HG02943 (cell line): ENCODE data around the gene RWDD2A.
"Not testable (repeated sequence)": the region's sequence is repeated elsewhere in the genome, so short reads cannot be mapped to it uniquely, and the experiment has no call there.

Experiments used
- ATAC-seq: cut with Tn5 transposase; IDR thresholded peaks from one replicate; pipeline ENCODE4 v1.9.1; 2021; ENCODE audit warnings: mild to moderate bottlenecking, low read depth, moderate library complexity; ENCODE audit not compliant: unreplicated experiment

Gene RWDD2A

DNA sequence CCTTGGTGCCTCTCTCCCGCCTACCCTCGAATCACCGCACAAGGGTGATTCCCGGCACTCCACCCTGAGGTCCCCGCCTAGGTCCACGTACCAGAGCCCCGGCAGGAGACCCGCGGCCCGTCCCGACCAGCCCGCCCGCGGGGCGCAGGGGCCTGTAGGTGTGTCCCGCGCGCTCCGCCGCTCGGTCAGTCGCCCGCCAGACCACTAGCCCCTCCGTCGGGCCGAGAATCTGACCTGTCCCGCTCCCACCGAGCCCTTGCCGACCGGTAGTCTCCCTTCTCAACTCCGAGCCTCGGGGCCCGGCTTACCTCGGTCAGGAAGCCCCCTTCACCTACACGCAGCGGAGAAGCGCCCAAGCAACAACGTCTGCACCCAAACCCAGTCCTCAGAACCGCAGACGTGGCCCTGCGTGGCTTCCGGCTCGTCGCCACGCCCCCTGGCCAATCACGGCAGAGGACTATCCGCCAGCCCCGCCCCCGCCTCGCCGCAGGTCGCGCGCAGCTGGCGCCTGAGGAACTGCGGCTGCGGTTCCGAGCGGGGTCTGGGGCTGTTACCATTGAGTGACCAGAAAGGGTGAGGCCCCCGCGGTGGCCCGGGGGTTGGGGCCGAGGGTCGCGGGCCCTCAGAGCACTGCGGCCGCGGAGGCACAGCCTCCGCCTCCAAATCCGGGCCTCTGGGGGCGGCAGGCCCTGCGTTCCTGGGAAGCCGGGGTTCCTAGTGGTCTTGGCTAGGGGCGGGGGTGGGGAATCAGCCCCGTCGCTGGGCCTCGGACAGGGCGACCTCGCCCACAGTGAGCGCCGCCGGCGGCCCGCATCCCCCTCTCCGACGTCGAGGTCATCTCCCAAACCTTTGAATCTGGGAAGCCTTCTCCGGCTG is at the start of gene RWDD2A, which contains the start of gene PGM3:
Gene RWDD2A, plus strand, starts transcription at position 487 of the 876 bp plus-strand sequence. CDS start 1,095 bp downstream, outside the sequence.
Gene PGM3, minus strand, starts transcription at position 395 of the 876 bp plus-strand sequence. CDS start 2,253 bp downstream, outside the sequence.
- peak; percentile 97 for ATAC-seq

DNA sequence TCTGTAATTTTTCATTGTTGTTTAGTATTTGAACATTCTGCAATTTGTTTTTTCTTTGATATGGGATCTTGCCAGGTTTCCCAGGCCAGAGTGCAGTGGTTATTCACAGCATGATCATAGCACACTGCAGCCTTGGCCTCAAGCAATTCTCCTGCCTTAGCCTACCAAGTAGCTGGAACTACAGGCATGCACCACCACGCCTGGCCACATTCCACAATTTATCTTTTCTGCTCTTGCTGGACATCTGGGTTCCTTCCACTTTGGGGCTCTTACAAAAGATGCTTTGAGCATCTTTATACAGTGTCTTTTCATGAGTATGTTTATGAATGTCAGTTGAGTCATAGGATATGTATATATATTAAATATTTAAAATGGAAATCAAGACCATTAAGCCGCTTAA is 42.0 kb upstream of the RWDD2A start:
- ATAC-seq = no peak

DNA sequence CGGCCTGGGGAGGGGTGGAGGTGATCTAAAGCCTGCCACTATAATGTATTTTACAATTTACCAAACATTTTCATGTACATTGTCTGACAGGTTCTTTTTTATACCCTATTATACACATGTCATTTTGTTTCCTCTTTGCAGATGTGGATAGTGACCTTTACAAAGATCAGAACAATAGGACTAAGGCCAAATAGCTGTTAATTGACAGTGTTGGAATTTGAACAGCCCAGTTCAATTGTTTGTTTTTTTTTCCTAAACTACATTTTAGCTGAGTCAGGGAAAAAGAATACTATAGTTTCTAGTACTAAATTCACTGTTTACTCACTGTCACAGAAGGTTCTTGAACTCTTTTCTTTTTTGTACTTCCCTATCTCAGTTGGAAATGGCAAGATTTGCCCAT is 40.2 kb upstream of the RWDD2A start:
- no peak for ATAC-seq

DNA sequence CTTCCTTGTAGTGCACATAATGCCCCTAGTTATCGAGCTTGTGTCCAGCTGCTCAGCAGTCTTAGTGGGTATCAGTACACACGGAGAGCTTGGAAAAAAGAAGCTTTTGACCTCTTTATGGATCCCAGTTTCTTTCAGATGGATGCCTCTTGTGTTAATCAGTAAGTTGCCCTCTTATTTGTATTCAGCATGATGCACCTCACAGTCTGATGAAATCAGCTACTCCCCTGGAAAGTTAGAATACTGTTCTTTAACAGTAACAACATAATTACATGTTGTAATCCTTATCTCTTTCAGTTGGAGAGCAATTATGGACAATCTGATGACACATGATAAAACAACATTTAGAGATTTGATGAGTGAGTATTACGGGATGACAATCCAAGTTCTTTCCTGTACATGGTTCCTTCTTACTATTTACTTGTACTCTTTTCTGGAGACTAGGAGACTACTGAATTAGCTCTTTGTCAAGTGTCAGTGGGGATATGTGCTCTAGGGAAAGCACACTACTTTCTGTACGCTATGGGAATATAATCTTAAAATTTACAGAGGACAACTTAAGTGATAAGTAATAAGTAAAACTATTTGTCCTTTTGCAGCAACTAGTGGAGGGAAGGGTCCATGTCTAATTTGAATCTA is 39.2 kb upstream of the RWDD2A start:
- no peak for ATAC-seq

DNA sequence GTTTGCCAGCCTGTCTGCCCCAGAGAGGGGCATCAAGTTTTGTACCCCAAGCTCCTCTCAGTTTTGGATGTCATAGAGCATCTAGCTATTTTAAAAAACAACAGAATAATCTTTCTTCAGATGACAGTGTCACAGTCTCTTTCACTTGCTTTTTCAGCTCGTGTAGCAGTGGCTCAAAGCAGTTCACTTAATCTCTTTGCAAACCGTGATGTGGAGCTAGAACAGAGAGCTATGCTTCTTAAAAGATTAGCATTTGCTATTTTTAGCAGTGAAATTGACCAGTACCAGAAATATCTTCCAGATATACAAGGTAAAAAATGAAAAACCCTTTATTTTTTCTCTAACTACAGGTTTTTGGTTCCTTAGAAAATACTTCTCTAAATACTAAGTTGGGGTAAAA is 37.4 kb upstream of the RWDD2A start:
- ATAC-seq = no peak

DNA sequence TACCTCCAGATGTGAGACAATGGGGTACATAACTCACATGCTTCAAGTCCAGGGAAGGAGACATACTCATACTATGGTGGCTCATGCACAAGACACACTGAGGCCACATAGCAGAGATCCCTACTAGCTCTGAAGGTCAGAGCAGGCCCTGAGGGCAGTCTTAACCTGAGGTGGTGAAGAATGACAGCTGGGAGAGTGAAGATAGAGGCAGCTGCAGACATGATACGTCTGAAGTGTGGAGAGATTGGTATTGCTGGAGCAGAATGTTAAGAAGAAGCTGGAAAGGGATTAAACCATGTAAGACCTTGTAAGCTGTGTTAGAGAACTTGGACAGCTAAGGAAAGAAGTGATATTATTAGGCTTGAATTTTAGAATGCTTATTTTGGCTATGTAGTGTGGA is 33.0 kb upstream of the RWDD2A start:
- ATAC-seq = no peak

DNA sequence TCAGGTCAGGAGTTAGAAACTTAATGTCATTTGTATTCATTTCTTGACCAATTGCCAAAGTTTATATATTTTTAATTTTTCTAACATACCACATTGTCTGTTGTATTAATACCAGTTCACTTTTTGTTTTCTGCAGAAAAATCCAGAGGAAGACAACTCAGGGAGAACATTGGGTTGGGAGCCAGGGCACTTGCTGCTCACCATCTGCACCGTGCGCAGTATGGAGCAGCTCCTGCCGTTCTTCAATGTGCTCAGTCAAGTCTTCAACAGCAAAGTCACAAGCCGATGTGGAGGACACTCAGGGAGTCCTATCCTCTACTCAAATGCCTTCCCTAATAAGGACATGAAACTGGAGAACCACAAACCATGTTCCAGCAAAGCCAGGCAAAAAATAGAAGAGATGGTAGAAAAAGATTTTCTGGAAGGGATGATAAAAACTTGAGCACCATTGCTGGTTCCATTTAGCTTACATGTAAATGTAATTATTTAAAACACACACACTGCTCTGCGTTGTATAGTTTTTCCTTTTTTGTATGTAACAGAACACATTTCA is 25.4 kb upstream of the RWDD2A start:
- ATAC-seq = no peak

DNA sequence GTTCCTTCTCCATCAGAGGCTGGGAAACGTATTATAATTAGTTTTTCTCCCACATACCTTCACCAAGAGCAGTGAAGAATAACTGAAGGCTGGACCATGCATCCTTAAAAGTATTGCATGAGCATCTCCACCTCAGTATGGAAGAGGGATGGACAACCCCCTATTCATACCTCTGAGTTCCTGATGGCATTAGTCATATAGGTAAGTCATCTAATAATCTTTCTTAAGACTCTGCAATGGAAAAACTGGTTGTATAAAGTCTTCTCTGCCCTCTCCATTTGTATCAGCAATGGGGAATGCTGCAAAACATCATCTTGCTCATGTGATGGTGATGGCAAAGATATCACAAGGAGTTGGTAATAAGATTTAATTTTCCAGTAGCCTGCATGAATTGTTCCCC is 24.6 kb upstream of the RWDD2A start:
- no peak for ATAC-seq

DNA sequence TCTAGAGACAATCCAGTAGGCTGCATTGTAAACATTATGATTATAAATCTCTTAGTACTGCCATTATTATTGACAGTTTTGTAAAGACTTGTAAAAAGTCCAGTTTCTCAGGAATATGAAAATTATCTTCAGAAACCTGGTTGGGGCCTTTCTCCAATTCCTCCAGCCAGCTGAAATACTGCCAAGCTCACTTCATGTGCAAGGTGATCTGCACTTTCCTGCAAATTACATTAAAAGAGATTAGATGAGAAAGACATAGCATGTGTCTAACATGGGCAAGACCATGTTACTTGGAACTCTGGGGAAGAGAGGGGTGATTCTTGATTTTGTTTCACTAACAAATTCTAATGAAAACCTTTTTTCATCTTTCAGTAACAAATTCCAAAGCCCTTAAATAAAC is 24.1 kb upstream of the RWDD2A start:
- ATAC-seq = no peak

DNA sequence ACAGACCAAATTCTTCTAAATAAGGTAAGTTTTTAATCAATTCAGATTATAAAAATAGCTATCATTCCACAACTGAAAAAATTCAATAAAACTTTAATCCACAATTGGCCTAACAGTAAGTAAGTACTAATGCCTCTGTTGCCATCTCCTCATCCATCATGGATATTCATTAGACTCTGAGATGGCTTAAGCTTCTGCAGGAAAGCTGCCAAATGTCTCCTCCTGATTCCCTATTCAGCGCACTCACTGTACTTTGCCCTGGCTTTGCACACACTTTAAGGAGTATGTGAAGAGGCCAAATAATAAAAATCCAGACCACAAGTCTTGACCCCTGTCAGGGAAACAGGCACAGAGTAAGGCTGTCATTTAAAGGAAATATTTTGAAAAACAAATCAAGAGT is 23.6 kb upstream of the RWDD2A start:
- no peak for ATAC-seq

DNA sequence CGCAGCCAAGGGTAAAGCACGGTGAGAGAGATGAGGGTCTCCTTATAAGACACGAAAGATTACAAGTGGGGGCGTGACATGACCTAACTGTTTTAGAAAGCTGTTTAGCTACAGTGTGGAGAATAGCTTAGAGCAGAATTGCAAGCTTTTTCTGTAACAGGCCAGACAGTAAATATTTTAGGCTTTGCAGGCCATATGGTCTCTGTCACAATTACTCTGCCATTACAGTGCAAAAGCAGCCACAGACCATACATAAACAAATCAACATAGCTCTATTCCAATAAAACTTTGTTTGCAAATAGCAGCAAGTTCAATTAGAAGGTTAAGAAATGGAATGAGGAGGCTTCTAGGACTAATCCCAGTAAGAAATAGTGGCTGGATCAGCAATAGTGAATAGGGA is 16.9 kb upstream of the RWDD2A start:
- no peak for ATAC-seq

DNA sequence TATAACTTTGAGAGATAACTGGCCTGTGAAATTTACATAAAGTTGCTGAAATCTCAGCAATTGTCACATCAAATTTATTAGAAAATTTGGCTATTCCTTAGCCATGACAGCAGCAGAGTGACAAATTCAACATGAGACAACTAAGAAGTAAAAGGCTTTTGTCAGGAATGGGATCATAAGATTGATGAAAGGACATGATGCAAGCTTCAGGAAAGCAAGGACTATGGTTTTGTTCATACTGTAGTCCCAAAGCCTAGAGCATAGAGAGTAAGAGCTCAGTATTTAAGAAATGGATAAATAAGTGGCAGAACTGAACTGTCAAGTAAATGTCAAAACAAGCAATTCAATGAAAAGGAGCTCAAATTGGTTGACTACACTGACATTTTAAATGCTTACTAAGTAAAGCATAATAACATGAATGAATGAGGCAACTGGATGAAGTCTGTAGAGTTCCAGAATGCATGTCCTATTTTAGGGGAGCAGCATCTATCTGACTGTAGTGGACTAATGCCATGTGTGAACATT is 12.7 kb upstream of the RWDD2A start:
- ATAC-seq = no peak

DNA sequence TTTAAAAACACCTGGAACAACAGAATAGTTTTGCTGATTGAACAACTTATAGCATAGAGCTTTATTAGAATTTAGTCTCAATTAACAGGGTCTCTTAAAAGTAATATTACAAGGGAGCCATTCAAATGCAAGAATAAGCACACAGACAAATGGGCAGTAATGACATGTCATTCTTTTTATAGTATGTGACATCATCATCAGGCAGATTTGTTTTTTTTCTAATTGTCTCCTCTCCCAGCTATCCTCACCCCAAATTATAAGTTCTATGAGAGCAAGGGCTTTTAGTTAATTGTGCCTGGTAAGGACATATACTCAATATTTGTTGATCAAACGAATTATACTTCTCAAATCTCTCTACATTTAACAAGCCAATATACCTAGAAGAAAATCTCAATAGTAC is 11.0 kb upstream of the RWDD2A start:
- ATAC-seq = no peak

DNA sequence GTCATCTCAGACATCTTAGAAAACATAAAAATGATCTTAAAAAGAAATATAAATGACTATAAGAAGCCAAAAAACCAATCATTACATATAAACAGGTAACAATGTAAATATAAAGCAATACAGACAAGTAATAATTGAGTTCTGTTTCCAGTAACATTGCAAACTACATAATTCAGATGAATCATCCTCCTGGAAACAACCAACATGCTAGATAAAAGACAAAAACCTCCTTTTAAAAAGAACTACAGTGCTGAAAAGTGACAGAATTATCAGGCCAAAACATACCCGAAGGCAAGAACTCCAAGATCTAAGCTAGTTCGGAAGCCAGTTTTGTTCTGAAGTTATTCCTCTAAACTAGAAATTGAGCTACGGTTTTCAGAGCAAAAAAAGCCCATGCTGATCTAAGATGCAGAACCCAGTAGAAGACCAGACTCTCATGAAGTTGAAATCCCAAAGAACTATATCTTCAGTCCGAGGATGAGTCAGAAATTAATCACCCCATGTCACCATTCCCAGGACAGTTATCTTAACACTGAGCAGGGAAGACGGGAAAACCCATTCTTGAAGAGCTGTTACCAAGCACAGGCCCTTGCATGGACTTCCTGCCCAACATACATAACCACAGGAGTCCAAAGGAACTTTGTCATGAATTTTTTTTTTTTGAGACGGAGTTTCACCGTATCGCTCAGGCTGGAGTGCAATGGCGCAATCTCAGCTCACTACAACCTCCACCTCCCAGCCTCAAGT is 9.9 kb upstream of the RWDD2A start:
- ATAC-seq = no peak

DNA sequence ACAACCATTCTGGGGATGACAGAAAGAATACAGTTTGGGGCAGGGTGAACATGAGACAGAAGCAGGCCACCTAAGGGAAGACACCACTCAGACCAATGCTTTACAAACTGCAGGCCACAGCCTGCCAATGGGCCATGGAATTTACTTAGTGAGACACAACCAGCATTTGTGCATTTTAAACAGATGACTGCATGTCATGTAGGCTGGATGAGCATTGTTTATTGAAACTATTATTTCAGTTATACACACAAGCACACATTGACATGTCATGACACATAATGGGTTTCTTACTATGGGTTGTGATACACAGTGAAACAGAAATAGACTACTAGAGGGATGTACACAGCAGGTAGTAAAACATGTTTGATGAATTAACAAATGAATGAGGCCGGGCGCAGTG is 8.1 kb upstream of the RWDD2A start:
- no peak for ATAC-seq

DNA sequence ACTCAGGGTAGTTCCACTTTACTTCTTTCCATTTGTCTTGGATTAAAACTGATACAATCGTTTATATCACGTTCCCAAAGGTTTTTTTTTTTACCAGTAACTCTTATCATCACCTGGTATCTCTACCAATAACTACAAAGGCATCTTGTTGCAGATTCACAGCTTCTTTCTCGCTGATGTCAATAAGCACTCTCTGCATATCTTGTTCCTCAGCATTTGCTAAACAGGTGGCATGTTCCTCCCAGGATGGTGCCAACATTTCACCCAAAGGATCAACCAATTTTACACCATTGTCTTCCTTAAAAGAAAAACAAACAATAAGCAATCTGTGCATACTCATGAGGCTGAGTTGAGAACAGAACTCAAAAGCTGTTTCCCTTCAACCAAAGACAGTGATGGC is 4.7 kb upstream of the RWDD2A start:
- no peak for ATAC-seq

DNA sequence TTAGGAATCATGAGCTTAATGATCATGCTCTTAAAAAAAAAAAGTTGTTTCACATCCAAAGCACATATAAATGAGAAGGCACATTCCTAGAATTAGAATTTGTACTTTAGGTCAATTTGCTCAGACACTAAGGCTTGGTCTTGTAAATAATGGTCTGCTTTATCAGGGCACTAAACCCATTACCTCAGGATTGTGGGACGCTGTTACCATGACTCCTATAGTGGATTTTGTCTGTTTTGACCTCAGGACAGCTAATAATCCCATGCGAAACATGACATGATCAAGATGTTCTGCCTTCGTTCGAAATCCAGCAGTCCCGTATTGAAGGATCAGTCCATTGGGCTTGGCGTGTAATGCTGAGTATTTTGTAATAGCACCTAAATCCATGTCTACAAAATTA is 2.5 kb upstream of the RWDD2A start:
- no peak for ATAC-seq

DNA sequence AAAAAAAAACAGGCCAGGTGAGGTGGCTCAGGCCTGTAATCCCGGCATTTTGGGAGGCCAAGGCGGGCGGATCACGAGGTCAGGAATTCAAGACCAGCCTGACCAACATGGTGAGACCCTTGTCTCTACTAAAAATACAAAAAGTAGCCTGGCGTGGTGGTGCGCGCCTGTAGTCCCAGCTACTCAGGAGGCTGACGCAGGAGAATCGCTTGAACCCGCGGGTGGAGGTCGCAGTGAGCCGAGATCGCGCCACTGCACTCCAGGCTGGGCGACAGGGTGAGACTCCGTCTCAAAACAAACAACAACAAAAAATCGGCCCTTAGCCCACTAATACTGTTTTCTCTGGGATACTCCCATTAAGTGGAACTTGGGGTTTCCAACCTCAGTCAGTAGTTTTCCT is 1.2 kb upstream of the RWDD2A start:
- not testable (repeated sequence) for ATAC-seq

DNA sequence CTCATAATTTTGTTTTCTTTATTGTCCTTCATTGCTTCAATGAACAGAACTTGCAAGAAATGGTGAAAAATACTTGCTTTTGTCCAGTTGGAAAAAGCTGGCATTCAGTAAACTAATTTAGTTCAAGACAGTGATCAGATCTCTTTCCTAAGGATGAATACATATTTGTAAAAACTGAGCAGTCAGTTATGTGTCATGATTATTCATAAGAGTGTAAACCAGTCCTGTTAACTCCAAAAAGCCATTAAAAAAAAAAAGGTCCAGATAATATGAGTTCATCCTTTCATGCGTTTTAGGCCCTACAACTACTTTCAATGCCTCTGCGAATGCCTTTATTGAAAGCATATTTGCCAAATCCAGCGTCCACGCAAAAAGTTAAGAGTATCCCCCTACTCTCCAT is 701 bp upstream of the RWDD2A start:
- no peak for ATAC-seq

DNA sequence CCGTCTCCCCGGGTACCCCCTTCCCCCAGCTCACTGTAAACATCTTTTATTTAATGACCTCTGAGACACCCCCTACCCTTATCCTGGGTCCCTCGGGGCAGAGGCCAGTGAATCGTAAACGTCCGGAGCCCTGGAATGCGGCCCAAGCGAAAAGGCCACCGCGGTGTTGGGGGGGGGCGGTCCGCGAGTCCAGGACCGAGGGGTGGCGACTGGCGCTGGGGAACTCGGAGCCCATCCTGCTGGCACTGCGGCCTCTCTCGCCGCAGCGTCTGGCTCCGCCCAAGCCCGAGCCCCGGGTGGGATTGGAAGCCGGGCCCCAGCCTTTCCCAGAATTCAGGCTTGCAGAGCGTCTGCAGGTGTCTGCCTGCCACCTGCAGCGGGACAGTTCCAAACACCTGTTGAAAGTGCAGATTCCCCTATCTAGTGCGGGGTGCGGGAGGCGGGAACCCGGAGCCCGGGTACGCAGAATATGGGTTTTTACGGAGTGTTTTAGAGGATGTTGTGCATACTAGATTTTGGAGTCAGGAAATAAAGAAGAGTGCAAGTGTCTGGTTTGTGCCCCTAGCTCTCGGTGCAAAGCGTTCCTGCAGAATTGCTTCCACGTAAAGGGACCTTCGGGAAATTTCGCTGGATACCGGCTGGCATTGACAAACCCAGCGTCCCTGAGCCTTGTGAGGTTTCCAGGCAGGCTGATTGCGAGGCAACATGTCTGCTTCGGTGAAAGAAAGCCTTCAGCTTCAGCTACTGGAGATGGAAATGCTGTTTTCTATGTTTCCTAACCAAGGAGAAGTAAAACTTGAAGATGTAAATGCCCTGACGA is 800 bp downstream of the RWDD2A start:
- peak; percentile 39 for ATAC-seq
